DMS114 treated with DMSO at 0.1 percent for 48 hours (cell line): ENCODE results near the gene UBAC1.
"Not testable (repeated sequence)": the region's sequence is repeated elsewhere in the genome, so short reads cannot be mapped to it uniquely, and the experiment has no call there.

Experiments
- DNase-seq: peaks from one replicate; lab custom pipeline; 2025; ENCODE audit not compliant: unreplicated experiment; lab: John Stamatoyannopoulos, UW

UBAC1 gene

GRCh38 chr9:135961811-135962695 lies 880 bp upstream of the UBAC1 start:
- DNase-seq: no peak

DNA sequence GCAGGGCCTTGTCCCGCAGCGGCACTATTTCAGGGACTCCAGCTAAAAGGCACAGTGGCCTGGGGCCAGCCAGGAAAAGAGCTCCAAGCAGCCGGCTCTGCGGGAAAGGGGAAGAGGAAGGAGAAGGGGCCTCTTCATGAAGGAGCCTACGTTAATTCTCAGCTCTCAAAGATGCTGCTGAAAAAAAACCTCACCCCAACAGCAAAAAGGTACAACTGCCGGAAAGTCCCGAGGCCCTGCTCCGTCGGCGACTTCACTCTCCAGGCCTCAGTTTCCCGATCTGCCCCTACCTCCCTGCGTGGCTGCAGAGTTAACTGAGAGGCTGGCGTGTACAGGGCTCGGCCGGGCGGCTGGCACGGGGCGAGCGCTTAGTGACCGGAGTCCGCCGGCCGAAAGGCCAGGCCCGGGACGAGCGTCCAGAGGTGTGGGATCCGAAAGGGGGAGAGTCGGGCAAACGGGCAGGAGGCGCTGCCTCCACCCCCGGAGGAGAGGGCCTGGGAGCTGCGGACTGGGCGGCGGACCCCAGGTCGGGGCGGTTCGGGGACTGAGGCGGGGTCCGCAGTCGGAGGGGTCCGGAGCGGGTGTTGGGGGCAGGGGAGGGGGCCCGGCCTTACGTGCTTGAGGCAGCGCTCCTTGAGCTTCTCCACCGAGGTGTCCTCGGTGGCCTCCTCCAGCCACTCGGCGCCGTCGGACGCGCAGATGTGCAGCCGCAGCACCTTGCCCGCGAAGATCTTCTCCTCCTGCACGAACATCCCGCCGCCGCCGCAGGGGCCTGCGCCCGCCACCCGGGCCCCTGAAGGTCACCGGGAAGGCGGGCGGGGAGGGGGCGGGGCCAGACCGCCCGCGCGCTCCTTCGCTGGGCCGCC lies 529 bp downstream of the UBAC1 start:
- no peak for DNase-seq

GRCh38 chr9:135959814-135960213 lies 1.4 kb downstream of the UBAC1 start:
- no peak for DNase-seq

- no peak for DNase-seq
These were observed 2.7 kb downstream of the UBAC1 start for GRCh38 chr9:135958485-135958884.

- DNase-seq: no peak
These were observed 3.7 kb downstream of the UBAC1 start for GRCh38 chr9:135957431-135957830.

DNA sequence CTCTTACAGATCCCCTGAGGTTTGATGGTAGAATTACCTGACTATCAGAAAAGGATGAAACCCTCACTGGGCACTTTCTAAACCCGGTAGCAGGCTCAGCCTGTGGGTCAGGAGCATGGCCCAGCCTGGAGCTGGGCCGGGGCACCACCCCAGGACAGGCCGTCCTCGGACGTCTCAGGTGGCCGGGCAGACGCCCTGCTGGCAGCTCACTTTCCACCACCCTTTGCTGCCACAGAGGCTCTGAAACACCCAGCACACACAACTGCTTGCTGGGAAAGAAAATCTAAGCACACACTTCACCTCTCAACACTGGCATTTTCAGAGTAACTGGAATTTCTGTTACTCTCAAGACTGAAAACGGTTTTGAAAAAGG lies 4.4 kb downstream of the UBAC1 start:
- no peak for DNase-seq

- no peak for DNase-seq
These were observed 5.0 kb downstream of the UBAC1 start for GRCh38 chr9:135955934-135956801.

DNA sequence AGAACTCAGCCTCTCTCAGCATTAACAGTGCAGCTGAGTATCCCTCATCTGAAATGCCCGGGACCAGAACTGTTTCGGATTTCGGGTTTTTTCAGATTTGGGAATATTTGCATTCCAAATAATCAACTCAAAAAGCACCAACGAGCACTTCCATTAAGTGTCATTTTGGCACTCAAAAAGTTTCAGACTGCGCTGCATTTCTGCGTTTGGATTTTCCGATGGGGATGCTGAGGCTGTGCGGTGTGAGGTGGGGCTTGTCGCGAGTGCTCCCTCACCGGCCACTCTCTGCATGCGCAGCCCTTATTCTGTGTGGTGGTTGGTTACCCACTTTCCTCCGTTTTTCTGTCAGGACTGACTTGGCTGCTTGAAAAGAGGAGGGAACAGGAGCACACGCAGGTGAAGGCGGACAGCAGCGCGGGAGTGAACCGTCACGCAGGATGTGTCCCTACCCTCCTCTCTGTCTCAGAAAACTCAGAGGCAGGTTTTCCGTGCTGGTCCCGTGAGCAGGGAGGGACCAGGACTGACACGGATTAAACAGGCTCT lies 8.4 kb downstream of the UBAC1 start:
- no peak for DNase-seq

DNA sequence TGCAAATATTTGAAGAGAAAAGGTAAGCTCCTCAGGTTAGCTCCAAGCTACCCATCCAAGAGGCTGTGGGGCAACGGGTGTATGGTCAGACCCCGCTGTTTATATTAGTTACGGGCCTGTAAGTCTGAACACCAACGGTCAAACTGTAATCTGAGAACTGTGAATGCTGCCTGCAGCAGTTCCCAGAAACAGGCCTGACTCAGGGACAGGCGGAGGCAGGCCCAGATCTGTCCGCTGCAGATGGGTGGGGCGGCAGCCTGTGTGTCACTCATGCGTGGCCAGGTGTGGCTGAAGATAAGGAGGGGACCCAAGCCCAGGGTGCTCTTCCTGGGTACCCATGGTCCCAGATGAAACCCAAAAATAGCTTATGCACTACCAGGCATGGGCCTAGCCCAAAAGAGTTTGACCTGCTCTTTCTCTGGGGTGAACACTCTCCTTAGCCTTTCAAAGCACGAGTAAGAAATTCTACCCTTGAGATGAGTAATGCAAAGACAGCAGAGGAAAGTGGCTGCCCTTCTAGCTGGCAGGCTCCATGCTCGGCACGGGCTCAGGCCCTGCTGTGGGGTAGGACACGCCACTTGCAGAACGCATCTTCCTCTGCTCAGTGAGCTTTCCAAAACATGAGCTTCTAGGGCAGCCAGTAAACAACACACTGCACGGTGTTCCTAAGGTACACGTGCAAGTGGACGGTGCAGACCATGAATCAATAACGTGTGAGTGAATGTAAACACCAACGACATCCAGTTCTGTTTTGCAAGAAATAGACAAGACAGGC lies 9.1 kb downstream of the UBAC1 start:
- DNase-seq: no peak

GRCh38 chr9:135951310-135951709 lies 9.9 kb downstream of the UBAC1 start:
- DNase-seq: not testable (repeated sequence)

DNA sequence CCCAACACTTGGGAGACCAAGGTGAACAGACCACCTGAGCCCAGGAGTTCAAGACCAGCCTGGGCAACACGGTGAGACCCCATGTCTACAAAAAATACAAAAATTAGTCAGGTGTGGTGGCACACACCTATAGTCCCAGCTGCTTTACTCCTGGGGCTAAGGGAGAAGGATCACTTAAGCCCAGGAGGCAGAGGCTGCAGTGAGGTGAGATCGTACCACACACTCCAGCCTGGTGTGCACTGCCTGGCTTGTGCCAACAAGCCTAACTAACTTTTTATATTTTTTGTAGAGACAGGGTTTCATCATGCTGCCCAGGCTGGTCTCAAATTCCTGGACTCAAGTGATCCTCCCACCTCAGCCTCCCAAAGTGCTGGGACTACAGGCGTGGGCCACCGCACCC lies 10.3 kb downstream of the UBAC1 start:
- not testable (repeated sequence) for DNase-seq

DNA sequence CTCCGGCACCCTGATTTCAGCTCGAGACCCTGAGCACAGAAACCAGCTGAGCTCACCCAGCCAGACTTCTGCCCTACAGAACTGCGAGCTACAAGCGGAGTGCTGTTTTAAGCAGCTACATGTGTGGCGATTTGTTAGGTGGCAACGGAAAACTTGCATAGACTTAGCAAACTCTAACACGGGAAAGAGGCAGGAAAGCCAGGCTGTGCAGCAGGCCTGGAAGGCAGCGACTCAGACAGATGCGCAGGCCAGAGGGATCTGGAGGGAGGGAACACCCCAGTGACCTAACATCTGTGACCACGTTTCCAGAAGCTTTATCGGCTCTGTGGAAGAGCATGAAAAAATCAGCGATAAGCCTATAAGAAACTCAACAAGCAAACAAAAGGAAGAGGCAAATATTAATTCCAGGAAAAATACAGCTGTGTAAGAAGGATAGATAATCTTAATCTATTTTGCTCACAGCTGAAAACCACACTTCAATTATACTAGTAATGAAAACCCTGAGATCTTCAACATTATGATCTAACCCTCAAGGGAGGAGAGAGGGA lies 11.0 kb downstream of the UBAC1 start:
- DNase-seq: no peak

- no peak for DNase-seq
These were observed 11.6 kb downstream of the UBAC1 start for GRCh38 chr9:135949501-135950134.

DNA sequence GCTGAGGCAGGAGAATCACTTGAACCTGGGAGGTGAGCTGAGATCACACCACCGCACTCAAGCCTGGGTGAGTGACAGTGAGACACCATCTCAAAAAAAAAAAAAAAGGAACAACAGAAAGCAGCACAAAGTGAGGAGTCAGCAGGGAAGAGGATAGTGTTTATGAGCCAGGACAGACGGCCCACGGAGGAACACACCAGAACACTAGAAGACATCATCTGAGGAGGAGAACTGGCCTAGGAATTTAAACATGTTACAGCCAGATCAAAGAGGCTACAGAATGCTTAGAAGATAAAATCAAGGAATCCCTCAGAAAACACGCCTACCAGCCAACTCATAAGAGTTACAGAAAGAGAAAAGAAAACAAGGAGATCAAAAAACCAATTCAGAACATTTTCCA lies 12.2 kb downstream of the UBAC1 start:
- DNase-seq: no peak

DNA sequence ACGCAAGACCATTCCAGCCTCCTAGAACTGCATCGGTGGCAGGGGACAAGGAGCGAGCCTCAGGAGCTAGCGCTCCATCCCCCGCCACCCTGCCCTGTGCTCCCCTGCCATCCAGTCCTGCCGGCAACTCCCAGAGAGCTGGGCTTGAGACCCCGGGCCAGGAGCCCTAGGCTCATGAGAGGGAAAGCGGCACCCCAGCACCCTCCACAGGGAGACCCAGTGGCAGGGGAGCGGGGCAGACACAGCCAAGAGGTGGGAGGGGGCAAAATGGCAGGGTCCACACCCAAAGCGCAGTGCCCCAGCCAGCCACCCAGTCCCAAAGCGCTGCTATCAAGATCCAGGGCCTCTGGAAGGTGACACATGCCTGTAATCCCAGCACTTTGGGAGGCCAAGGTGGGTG lies 12.7 kb downstream of the UBAC1 start:
- no peak for DNase-seq

DNA sequence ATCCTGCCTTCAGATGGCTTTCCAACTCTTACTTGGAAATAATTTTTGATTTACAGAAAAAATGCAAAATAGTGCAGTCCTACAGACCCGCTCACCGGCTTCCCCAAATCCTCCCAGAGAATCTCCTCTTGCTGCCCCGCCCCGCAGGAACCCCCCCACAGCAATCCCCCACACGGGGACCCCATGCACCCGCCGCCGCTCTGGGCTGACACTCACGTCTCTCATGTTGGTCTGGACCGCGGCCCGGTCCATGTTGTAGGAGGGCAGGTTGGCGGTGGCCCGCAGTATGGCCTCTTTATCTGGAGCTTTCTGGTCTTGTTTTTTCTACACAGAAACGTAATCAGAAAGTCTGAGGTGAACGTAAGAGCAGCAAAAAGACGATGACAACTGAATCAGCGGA lies 13.6 kb downstream of the UBAC1 start:
- no peak for DNase-seq

- not testable (repeated sequence) for DNase-seq
These were observed 14.1 kb downstream of the UBAC1 start for GRCh38 chr9:135947105-135947504.

DNA sequence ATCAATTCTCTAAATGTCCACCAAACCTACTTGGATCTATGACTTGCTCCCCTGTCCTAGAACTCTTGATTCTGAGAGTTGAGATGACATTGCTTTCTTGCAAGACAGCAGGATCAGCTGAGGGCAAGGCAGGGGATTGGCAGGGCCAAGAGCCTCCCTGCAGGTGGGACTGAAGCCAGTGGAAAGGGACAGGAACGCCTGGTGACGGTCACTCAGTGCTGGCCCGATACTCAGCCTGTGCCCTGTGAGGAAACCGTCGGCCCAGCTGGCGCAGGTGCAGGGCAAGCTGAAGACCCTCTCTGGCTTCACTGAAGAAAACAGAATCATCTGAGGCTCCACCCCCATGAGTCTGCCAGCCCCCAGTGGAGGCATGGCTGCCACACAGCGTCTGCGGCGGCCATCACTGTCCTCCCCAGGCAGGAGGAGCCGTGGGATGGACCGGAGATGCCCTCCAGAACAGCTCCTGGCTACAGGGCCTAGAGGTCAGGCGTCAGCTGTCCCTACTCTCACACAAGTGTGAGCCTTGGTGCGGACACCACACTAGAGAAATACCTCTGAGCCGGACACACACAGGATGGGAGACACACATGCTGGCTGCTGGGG lies 14.7 kb downstream of the UBAC1 start:
- DNase-seq: no peak

DNA sequence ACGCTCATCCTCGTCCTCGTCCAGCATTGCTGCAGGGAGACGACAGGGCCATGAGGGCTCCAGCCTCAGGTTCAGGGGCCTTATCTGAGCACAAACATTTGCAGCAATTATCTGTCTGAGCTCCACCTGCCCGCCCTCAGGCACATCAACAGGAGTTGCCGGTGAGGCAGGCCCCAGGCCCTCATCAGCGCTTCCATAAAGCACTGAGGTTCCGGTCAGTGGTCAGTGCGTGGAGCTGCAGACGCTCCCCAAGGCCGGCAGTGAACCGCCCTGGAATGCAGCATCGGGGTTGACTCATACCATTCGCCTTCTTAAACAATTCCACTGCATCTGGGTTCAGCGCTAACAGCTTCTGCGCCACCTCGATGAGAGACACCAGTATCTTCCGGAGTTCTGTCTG lies 15.2 kb downstream of the UBAC1 start:
- no peak for DNase-seq
